ENCODE data around the gene PARP6. TPM values are rescaled to one million over a fixed set of nuclear protein-coding genes. Genes with fewer than 3 reads are reported as not detected.

Gene PARP6
- total RNA-seq, 1 experiment from 2014 or later: 41.9 TPM

- ChIA-PET CTCF (interaction anchor here (0.5 to 0.9 kb wide), 2 partner anchors 23 to 129 kb away, joined by 3 read pairs; no protein-coding TSS in a partner anchor), POLR2A (no interaction called here)
- no peak for TF ChIP-seq CTCF (IDR thresholded peaks at IDR 0.05)
- ATAC-seq: no peak
- DNase-seq (ENCODE audit: low spot score): no peak
- Mint-ChIP-seq H3K9me3 (no peaks in the 10 kb centered on the region), H3K27ac (peak overlapping the region; percentile 6; the same call in 1 of the 2 replicates), H3K27me3 (ENCODE audit: low read depth) (no peaks in the 10 kb centered on the region), H3K36me3 (peaks cover 71% of the 10 kb centered on the region), H3K4me1 (peaks cover 57% of the 10 kb centered on the region), H3K4me3 (no peak overlapping the region)
Observed at GRCh38 chr15:72222393-72222792, 50.0 kb downstream of the PARP6 start.

- H3K9me3 Mint-ChIP-seq: no peaks in the 10 kb centered on the region
- DNase-seq (ENCODE audit: low spot score) (no peak), ATAC-seq (no peak)
- H3K4me1 Mint-ChIP-seq: peaks cover 42% of the 10 kb centered on the region
- no peak overlapping the region for H3K27ac Mint-ChIP-seq
- ChIA-PET CTCF (interaction anchor here (1.4 kb wide), 1 partner anchor 21 kb away, joined by 3 read pairs; no protein-coding TSS in a partner anchor), POLR2A (interaction anchor here (1.1 kb wide), 1 partner anchor 23 kb away, joined by 4 read pairs; the partner anchor contains the start of gene GRAMD2A)
- H3K4me3 Mint-ChIP-seq: no peak overlapping the region
- peaks cover 83% of the 10 kb centered on the region for H3K36me3 Mint-ChIP-seq
- no peaks in the 10 kb centered on the region for H3K27me3 Mint-ChIP-seq (ENCODE audit: low read depth)
- no peak for TF ChIP-seq E2F4 (CRISPR knock-in tag; IDR thresholded peaks at IDR 0.05; ENCODE audit: borderline replicate concordance, low read depth)
- no peak for TF ChIP-seq TEAD4 (CRISPR knock-in tag; IDR thresholded peaks at IDR 0.05)
- TF ChIP-seq OVOL2 (CRISPR knock-in tag; IDR thresholded peaks at IDR 0.05; ENCODE audit: borderline replicate concordance): no peak
- TF ChIP-seq ZBTB21 (CRISPR knock-in tag; IDR thresholded peaks at IDR 0.05; ENCODE audit: borderline replicate concordance): no peak
- TF ChIP-seq ZSCAN18 (CRISPR knock-in tag; IDR thresholded peaks at IDR 0.05): no peak
- no peak for TF ChIP-seq CREB1 (CRISPR knock-in tag; IDR thresholded peaks at IDR 0.05)
- no peak for TF ChIP-seq KAT7 (CRISPR knock-in tag; IDR thresholded peaks at IDR 0.05; ENCODE audit: borderline replicate concordance)
- TF ChIP-seq JAZF1 (CRISPR knock-in tag; IDR thresholded peaks at IDR 0.05): no peak
- TF ChIP-seq ATF6 (CRISPR knock-in tag; IDR thresholded peaks at IDR 0.05): no peak
- TF ChIP-seq ZNF219 (CRISPR knock-in tag; IDR thresholded peaks at IDR 0.05; ENCODE audit: borderline replicate concordance): no peak
Observed at GRCh38 chr15:72220687-72221086, 51.7 kb downstream of the PARP6 start.

- Mint-ChIP-seq H3K27me3 (ENCODE audit: low read depth) (no peaks in the 10 kb centered on the region), H3K4me3 (no peak overlapping the region), H3K9me3 (no peaks in the 10 kb centered on the region), H3K4me1 (peaks cover 15% of the 10 kb centered on the region), H3K36me3 (peaks cover 90% of the 10 kb centered on the region), H3K27ac (0 out of 2 replicates have a peak overlapping the region, but pooled peaks have one; percentile 38)
- no peak for DNase-seq (ENCODE audit: low spot score)
- POLR2A ChIA-PET: no interaction called here
- no peak for TF ChIP-seq ZSCAN18 (CRISPR knock-in tag; IDR thresholded peaks at IDR 0.05)
- no peak for TF ChIP-seq TP53 (CRISPR knock-in tag; IDR thresholded peaks at IDR 0.05)
- CTCF ChIA-PET: interaction anchor here (1.6 kb wide), 1 partner anchor 10 kb away, joined by 7 read pairs; no protein-coding TSS in a partner anchor
- no peak for ATAC-seq
Observed at GRCh38 chr15:72217216-72217615, 55.1 kb downstream of the PARP6 start.
